Measurements from ENCODE around the gene CAPS2. TPM values are rescaled to one million over a fixed set of nuclear protein-coding genes. Genes with fewer than 3 reads are reported as not detected.
A peak's percentile ranks its signal among the peaks of the same experiment; 100 is the strongest.

CAPS2 gene
- total RNA-seq, 1 donor from 2014 or later = 0.06 TPM

DNA sequence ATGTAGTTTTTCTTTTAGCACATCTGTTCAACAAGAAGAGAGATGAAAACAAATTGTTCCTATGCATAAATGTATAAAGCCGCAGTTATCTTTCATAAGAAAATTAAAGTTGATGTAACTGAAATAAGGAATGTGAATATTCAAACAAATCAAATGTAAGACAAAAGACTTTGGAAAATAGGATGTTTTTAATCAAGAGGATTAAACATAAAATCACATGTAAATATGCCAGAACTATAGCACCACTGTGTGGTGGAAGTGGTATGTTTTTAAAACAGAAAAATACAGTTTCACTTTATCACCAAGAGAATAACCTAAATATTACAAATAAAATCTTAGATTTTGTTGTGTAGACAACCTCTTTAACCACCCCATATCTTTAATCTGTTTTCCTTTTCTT lies 40.4 kb downstream of the CAPS2 start:
- no peak overlapping the region for H3K4me3 ChIP-seq (ENCODE audit: low read depth, low read length)
- DNase-seq (ENCODE audit: low read depth) = no peak
- TF ChIP-seq, protein P1, sequence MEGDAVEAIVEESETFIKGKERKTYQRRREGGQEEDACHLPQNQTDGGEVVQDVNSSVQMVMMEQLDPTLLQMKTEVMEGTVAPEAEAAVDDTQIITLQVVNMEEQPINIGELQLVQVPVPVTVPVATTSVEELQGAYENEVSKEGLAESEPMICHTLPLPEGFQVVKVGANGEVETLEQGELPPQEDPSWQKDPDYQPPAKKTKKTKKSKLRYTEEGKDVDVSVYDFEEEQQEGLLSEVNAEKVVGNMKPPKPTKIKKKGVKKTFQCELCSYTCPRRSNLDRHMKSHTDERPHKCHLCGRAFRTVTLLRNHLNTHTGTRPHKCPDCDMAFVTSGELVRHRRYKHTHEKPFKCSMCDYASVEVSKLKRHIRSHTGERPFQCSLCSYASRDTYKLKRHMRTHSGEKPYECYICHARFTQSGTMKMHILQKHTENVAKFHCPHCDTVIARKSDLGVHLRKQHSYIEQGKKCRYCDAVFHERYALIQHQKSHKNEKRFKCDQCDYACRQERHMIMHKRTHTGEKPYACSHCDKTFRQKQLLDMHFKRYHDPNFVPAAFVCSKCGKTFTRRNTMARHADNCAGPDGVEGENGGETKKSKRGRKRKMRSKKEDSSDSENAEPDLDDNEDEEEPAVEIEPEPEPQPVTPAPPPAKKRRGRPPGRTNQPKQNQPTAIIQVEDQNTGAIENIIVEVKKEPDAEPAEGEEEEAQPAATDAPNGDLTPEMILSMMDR (conservative IDR thresholded peaks at IDR 0.05; ENCODE audit: low read depth, low read length) = peak; percentile 45

DNA sequence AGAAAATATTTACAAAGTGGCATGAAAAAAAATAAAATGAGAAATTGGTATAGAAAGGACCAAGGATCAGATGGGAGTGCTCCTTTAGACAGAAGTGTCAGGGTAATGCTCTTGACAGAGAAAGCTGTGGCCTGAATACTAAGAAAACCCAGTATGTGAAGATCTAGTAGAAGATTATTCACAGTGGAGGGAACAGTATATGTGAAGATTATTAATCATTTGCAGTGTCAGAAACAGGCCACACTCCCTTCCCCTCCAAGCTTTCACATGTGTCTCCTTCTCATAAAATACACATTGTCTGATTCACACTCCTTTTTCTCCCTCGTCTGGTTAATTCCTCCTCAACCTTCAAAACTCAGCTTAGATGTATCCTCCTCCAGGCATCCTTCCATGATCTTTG lies 41.3 kb downstream of the CAPS2 start:
- TF ChIP-seq, protein P1 (conservative IDR thresholded peaks at IDR 0.05; ENCODE audit: low read depth, low read length) = no peak
- no peak for DNase-seq (ENCODE audit: low read depth)
- no peak overlapping the region for H3K4me3 ChIP-seq (ENCODE audit: low read depth, low read length)

DNA sequence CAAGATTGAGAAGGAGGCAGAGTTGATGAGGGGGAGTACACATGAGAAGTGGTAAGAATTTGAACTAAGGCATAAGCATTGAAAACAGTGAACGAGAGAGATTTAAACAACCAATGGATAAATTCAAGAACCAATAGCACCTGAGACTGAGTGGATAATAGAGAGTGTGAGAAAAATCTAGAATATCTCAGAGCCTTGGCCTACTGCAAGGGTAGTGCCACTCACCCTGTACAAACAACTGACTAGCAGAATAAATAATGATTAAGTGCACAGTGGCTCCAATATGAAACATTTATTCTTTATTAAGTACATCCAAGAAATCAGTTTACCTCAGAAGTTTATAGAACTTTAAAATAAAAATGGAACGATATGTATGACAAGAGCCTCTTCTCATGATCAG lies 54.4 kb downstream of the CAPS2 start:
- DNase-seq (ENCODE audit: low read depth) = no peak
- H3K4me3 ChIP-seq (ENCODE audit: low read depth, low read length) = no peak overlapping the region
- TF ChIP-seq, protein P1 (conservative IDR thresholded peaks at IDR 0.05; ENCODE audit: low read depth, low read length) = no peak

DNA sequence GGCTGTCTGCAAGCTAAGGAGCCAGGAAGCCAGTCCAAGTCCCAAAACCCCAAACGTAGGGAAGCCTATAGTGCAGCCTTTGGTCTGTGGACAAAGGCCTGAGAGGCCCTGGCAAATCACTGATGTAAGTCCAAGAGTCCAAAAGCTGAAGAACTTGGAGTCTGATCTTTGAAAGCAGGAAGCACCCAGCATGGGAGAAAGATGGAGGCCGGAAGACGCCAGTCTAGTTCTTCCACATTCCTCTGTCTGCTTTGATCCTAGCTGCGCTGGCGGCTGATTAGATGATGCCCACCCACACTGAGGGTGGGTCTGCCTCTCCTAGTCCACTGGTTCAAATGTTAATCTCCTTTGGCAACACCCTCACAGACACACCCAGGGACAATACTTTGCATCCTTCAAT lies 58.5 kb downstream of the CAPS2 start:
- no peak overlapping the region for H3K4me3 ChIP-seq (ENCODE audit: low read depth, low read length)
- DNase-seq (ENCODE audit: low read depth) = no peak
- TF ChIP-seq, protein P1 (conservative IDR thresholded peaks at IDR 0.05; ENCODE audit: low read depth, low read length) = no peak

DNA sequence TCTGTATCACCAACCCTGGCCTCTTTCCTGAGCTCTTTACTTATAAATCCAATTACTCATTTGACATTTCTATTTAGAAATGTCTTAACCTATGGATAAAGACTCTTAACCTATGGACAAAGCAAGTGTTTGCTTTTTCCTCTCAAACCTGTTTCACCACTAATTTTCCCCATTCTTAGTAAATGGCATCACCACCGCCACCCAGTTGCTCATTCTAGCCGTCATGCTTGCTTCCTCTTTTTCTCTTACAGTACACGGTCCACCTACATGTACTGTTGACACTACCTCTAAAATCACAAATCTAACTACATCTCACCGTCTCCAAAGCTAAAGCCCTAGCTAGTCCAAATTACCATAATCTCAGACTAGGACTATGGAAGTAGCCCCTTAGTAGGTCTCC lies 60.0 kb downstream of the CAPS2 start:
- no peak overlapping the region for H3K4me3 ChIP-seq (ENCODE audit: low read depth, low read length)
- no peak for DNase-seq (ENCODE audit: low read depth)
- TF ChIP-seq, protein P1 (conservative IDR thresholded peaks at IDR 0.05; ENCODE audit: low read depth, low read length) = no peak

DNA sequence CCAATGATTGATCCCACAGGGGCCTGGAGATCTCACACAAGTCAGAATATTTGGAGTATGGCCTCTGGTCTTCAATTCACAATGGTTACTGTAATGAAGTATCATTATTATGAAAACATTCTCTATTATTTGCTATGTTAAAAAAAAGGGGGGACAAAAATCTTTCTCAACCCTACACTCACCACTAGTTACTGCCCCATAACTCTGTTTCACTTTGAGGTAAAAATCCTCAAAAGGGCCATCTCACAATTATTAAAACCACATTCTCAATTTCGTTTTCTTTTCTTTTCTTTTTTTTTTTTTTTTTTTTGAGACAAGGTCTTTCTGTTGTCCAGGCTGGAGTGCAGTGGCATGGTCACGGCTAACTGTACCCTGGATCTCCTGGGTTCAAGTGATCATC lies 60.9 kb downstream of the CAPS2 start:
- no peak overlapping the region for H3K4me3 ChIP-seq (ENCODE audit: low read depth, low read length)
- DNase-seq (ENCODE audit: low read depth) = no peak
- TF ChIP-seq, protein P1 (conservative IDR thresholded peaks at IDR 0.05; ENCODE audit: low read depth, low read length) = no peak

DNA sequence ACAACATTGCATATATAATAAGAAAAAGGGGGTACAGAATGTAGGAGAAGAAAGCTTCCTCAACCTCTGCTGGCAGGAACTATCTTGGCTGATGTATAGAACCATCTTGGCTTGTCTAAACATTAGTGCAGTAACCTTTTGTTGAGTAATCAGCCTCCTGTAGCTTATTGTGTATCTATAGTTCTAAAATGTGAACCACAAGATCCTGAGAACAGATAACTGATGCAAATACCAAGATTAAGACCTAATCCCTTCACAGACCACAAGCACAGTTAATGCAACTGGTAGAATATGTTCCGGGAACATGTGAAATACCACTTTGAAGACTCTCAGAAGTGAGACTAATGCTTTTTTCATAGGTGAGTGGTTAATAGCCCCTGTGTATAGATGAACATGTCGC lies 69.8 kb downstream of the CAPS2 start:
- no peak overlapping the region for H3K4me3 ChIP-seq (ENCODE audit: low read depth, low read length)
- DNase-seq (ENCODE audit: low read depth) = no peak
- TF ChIP-seq, protein P1 (conservative IDR thresholded peaks at IDR 0.05; ENCODE audit: low read depth, low read length) = no peak
